GM15510 (cell line): ENCODE data around the gene HGFAC.

Experiments
- POLR2A ChIP-seq: IDR thresholded peaks from 3 replicates; pipeline ENCODE4 v1.6.1; 2011; ENCODE audit warnings: borderline replicate concordance; ENCODE audit not compliant: insufficient read length; ENCODE audit errors: extremely low read depth

Gene HGFAC

GRCh38 chr4:3442460-3442958, 741 bp downstream of the HGFAC start:
- no peak for TF ChIP-seq POLR2A

GRCh38 chr4:3442959-3443749, 1.4 kb downstream of the HGFAC start:
- TF ChIP-seq POLR2A: no peak

- no peak for TF ChIP-seq POLR2A
Measured at GRCh38 chr4:3443750-3444309, 2.1 kb downstream of the HGFAC start.

- no peak for TF ChIP-seq POLR2A
Measured at GRCh38 chr4:3444351-3445110, 2.8 kb downstream of the HGFAC start.

GRCh38 chr4:3445111-3445820, 3.5 kb downstream of the HGFAC start:
- no peak for TF ChIP-seq POLR2A

GRCh38 chr4:3445829-3446545, 4.2 kb downstream of the HGFAC start:
- no peak for TF ChIP-seq POLR2A

GRCh38 chr4:3446631-3447320, 5.0 kb downstream of the HGFAC start:
- no peak for TF ChIP-seq POLR2A

GRCh38 chr4:3447431-3448395, 5.9 kb downstream of the HGFAC start:
- TF ChIP-seq POLR2A: no peak

- TF ChIP-seq POLR2A: no peak
Measured at GRCh38 chr4:3449047-3449573, 7.3 kb downstream of the HGFAC start.

GRCh38 chr4:3449574-3450534, 8.1 kb downstream of the HGFAC start:
- TF ChIP-seq POLR2A: no peak

GRCh38 chr4:3450643-3451042, 8.9 kb downstream of the HGFAC start:
- TF ChIP-seq POLR2A: no peak
